Inflammatory macrophage treated with lipopolysaccharide for 1 hour (primary cell): Measurements from ENCODE around the gene WIPF2.

Source experiments
- DNase-seq, 2 donors: peaks; one replicate each; pipeline ENCODE4 v3.0.0-alpha.2; 2020 to 2022

Gene WIPF2

GRCh38 chr17:40327735-40328385 is 108.8 kb downstream of the WIPF2 start:
- no peak for DNase-seq

GRCh38 chr17:40328386-40328766 is 109.3 kb downstream of the WIPF2 start:
- no peak for DNase-seq

GRCh38 chr17:40329839-40330794 is 111.0 kb downstream of the WIPF2 start:
- DNase-seq, result peak; percentile 65 to 67

GRCh38 chr17:40330850-40331470 is 111.9 kb downstream of the WIPF2 start:
- no peak for DNase-seq

- DNase-seq, result no peak
Observed at GRCh38 chr17:40331743-40332641, 112.9 kb downstream of the WIPF2 start.
